Hematopoietic multipotent progenitor cell treated with erythropoietin and hydrocortisone succinate and interleukin-3 and kit ligand, for 17 days (in vitro differentiated cells): ENCODE data around the gene ACP2.
"Not testable (repeated sequence)": the region's sequence is repeated elsewhere in the genome, so short reads cannot be mapped to it uniquely, and the experiment has no call there.

Experiments
- DNase-seq: peaks from one replicate; pipeline ENCODE4 v3.0.0-alpha.2; 2015; ENCODE audit warnings: low spot score

The ACP2 gene

DNA sequence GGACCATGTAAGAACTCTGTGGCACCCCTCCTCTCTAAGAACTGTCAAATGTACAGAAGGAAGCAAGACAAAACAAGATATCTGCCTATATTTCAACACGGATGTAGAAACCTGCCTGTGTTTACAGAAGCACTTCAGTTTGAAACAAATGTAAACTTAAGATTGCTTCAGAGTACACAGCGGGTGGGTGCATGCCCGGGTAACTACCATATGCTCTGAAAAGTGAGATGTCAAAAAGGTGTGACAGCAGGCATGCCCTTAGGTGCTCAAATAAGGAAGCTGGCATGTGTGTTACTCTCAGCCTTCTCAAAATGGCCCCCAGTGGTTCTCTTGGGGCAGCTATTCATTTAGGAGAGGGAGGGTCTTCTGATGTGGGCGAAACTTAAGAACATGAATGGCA is 5.2 kb downstream of the ACP2 start:
- DNase-seq = no peak

DNA sequence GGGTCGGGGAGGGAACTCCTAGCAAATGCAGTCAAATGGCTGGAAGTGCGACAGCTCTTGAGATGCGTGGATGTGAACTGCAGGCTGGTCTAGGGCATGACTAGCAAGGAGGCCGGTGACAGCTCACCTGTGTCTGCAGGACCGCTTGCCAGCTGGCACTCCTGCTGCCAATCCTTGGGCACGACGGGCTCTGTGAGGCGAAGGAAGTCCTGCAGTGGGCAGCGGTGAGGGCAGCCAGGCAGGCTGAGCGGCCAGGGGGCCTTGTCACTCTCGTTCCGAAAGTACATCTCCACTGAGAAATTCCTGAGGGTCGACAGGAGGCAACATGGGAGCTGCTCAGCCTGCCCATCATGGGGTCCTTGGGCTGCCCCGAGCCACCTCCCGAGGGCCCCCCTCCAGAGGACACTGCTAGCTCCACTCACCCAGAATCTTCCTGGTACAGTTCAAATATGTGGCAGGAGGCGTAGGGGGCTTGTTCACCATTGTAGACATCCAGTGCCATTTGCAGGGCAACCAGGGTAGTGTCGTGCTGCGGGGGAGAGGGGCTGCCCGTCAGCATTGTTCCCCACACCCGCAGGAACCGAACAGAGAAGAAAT is 5.9 kb downstream of the ACP2 start:
- DNase-seq = no peak

DNA sequence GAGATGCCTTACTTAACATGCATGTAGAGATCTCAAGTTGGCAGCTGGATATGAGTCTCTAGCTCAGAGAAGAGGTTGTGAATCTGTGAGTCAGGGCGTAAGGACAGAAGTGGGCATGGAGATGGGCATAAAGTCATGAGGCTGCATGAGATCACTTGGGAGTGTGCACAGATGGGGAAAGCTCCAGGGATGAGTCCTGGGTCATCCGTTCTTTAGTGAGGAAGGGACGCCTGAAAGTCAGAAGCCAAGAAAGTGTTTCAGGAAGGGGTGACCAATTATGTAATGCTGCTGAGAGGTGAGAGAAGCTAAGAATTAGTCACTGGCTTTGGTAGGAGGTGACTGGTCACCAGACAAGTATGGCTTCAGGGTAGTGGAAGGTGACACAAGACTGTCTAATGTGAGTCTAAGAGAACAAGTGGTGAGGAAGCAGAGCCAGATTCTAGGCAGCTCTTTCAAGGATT is 6.7 kb downstream of the ACP2 start:
- DNase-seq = no peak

DNA sequence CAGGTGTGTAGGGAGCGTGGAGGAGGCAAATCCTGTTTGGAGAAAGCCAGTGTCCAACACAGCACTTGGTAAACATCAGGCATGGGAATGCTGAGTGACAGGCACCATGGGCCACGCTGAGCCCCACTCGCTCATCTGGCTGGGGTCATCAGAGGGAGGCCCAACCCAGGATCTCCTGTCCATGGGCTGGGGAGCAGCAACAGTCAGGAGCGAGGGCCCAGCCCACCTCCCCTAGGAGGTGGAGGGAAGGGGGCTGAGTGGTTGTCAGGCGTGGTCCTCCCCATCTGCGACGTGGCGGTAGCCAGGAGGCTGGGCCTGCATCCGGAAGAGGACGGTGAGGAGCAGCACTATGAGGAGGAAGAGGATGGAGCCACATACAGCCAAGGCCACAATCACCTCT is 8.8 kb downstream of the ACP2 start:
- DNase-seq = no peak

DNA sequence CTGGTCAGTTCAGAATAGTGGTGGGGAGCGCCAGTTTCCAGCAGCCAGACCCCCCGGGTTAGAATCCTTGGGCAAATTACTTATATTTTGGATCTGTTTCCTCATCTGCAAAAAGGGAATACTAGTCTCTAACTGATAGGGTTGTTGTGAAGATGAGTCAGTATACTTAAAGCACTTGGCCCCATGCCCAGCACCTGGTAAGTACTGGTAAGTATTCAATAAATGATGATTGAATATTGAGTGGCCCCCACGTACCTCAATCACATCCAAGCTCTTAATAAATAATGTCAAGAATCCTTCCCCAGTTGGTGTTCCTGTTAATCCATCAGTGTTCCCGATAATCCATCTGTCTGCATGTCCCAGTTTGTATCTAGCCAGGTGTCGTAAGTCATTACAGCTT is 12.1 kb downstream of the ACP2 start:
- DNase-seq = peak; percentile 49

DNA sequence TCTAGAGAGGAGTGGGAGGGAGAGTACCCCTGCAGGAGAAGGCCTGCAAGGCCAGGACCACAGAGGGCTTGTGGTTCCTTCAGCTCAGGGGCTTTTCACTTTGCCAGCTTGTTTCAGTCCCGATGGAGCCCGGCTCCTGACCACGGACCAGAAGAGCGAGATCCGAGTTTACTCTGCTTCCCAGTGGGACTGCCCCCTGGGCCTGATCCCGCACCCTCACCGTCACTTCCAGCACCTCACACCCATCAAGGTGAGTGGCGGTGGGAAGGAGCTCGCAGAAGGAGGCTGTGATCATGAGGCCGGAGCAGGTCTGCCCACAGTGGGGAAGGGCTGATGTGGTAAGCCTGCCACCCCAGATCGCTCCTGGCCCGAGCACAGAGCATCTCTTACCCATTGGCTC is 13.5 kb downstream of the ACP2 start:
- no peak for DNase-seq

DNA sequence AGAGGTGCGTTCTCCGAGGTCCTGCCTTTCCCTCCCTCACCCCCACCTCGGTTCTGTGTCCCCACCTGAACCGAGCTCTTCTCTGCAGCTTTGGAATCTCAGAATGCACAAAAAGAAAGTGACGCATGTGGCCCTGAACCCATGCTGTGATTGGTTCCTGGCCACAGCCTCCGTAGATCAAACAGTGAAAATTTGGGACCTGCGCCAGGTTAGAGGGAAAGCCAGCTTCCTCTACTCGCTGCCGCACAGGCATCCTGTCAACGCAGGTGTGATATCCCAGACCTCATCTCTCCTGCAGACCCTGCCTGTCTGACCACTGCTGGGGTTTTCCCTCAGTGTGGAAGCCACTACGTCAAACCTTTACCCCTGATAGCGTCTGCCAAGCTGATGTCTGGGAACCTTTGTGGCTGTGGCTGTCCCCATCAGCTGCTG is 13.9 kb downstream of the ACP2 start:
- DNase-seq = no peak

DNA sequence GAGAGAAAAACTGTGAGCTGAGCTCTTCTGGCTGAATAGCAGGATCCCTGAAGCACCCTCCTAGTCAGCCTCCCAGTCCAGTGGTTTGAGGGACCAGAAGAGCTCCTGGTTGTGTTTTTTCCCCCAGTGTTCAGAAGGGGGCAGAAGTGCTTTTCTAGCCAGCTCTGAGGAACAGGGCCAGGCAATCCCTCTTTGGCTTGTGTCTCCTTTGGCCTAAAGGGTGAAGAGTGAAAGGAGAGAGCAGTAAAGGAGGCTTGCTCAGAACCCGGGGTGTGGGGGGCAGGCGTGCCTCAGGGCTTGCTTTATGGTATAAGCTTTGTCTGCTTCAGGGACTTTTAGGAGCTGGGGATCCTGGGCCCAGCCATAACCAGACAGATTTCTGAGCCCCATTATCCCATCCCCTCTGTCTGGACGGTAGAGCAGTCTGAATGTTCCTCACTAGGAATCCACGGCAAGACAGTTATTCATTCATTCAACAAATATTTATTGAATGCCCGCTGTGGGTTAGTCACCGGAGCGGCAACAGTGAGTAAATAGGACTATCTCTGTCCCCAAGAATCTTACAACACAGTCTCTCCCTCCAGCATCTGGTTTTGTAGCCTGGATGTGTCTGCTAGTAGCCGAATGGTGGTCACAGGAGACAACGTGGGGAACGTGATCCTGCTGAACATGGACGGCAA is 14.5 kb downstream of the ACP2 start:
- DNase-seq = no peak

DNA sequence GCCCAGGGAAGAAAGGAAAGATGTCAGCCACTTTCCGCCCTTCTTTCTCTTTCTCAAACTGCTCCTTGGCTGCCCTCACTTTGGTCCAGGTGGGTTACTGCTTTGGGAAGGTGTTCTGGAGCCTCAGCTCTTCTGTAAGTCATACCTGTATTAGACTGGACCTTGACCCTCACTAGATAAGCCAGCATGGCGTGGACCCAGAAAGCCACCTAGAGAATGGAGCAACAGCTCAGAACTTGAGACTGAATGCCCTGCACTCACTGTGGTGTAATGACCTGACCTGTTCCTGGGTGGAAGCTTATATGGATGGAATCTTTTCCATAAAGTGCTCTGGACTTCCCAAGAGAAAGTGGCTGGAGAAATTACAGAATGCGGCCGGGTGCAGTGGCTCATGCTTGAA is 15.6 kb downstream of the ACP2 start:
- no peak for DNase-seq

DNA sequence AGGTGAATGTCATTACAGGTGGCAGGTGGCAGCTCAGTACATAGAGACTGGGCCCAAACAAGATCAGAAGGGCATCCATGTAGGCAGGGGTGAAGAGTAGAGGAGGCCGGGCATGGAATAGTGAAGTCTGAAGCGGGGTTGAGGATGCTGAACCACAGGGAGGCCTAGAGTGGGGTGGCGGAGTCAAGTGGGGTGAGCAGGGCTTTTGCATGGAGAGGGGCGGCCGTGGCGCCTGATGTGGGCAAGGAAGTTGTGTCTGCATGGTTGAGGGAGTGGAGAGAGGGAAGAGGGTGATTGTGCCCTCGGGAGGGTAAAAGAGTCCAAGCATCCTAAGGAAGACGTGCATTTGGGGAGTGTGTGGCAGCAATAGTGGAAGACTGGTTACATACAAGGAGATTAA is 19.5 kb downstream of the ACP2 start:
- no peak for DNase-seq

DNA sequence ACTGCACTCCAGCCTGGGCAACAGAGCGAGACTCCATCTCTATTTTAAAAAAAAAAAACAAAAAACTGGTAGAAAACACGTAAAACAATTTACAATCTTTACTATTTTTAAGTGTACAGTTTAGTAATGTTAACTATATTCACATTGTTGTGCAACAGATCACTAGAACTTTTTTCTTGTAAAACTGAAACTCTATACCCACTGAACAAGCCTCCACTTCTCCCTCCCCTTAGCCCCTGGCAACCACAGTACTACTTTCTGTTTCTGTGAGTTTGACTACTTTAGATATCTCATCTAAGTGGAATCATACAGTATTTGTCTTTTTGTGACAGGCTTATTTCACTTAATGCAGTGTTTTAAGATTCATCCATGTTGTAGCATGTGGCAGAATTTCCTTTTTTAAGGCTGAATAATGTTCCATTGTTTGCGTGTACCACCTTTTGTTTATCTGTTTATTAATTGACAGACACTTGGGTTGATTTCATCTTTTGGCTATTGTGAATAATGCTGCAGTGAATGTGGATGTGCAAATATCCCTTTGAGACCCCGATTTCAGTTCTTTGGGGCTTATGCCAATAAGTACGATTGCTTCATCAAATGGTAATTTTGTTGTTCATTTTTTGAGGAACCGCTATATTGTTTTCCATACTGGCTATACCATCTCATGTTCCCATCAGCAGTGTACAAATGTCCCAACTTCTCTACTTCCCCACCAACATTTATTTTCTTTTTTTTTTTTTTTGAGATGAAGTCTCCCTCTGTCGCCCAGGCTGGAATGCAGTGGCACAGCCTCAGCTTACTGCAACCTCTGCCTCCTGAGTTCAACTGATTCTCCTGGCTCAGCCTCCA is 22.8 kb downstream of the ACP2 start:
- no peak for DNase-seq

DNA sequence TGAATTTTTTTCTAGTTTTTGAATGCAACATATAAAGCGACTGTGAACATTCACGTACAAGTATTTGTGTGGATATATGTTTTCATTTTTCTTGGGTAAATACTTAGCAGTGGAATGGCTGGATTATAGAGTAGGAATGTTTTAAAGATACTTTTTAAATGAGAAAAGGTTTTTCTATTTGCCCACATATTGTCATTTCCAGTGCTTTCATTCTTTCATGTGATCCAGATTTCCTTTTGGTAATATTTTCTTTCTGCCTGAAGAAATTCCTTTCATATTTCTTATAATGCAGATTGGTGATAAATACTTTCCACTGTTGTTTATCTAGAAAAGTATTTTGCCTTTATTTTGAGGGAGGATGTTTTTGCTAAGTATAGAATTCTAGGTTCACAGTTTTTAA is 25.9 kb downstream of the ACP2 start:
- no peak for DNase-seq

DNA sequence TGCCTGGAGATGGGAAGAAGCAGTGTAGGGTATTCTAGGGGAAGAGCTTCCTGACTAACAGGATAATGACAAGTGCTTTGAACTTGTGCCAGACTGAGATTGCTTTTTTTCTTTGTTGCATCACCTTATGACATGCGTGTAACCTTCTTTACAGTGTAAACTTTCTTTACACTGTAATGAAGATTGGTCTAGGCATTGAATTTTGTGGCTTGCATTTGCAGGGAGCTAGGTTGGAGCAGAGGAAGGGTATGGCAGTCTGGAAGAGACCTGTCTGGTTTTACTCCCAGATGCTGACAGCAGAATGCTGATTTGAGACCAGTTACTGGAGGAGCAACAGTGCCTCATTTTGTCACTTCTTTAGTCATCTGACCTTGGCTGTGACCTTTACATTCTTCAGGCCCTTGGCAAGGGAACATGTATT is 28.2 kb downstream of the ACP2 start:
- DNase-seq = no peak

DNA sequence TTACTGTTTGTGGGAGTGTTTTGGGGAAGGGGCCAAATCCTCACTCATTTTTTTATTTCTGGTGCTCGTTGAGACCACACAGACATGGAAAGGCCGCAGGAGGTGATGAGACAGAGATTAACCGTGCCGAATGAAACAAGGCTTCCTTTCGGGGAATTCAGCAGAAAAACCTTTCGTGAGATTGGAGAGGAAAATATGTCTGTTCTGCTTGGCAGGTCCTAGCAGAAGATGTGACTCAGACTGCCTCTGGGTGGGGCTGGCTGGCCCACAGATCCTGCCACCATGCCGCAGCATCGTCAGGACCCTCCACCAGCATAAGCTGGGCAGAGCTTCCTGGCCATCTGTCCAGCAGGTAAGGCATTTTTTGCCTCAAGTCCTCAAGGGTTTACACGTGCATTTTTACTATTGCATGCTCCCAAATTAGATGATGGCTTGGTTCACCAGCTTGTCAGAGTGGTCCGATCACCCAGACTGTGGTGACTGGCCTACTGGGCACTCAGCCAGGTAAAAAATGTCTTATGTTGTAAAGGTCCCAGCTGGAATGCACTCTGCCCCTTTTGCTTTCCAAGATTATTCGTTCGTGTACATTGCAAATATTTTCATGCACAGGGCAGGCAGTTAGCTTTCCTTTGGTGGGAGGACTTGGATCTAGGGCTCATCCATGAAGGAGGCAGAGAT is 32.4 kb downstream of the ACP2 start:
- DNase-seq = peak; percentile 77

DNA sequence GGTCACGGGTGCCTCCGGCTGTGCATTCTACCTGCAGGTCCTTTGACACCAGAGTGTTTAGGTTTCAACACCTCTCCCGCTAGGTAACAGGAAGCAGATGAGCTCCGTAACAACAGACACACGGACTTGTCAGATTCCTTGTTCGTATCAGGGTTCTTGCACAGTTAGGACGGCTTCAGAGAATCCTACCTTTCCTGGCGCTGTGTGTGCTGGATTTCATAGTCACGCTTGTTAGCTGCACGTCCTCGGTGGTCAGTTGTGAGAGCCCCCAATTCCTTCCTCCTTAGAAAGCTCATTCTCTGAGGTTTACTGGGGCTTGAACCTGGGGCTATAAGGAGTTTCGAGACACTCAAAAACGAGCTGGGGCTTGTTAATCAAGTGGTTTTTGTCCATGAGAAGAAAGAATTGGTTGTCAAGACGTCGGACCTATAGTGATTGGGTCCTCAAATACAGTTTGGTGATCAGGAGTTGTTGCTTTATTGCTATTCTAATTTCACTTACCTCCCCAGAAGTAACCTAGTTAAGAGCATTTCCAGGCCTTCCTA is 33.2 kb downstream of the ACP2 start:
- no peak for DNase-seq

DNA sequence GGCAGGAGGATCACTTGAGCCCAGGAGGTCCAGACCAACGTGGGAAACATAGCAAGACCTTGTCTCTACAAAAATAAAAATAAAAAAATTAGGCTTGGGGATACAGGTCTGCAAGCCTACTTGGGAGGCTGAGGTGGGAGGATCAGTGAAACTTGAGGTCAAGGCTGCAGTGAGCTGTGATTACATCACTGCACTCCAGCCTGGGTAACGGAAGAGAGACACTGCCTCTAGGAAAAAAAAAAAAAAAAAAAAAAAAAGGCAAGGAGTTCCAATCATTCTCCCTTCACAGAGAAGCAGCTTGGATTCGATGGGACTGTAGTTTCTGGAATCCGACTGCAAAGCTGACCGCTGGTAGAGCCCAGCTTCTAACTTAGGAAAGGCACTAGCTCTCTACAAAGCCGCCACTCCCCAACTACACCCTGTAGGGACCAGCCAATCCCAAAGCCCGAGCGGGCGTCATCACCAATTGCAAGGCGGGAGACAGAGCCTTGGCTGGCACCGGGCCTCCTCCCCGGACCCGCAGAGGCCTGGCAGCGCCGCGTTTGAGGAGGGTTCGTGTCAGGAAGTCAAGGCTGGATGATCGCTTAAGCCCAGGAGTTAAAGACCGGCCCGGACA is 34.6 kb downstream of the ACP2 start:
- DNase-seq = peak; percentile 93

DNA sequence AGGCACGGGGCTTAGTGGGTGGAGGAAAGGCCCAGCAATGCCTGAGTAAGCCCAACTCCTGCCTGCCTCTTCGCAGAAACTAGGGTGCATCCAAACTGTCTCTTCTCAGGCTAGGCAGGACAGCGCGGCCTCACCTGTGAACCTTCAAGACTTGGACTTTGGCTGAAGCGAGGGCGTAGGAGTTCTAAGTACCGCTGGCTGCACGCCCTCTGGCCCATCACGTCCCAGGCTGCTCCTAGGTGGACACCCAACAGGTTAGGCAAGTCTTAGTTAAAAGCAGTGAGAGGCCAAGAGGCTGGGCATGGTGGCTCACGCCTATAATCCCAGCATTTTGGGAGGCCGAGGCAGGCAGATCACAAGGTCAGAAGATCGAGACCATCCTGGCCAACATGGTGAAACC is 35.7 kb downstream of the ACP2 start:
- DNase-seq = no peak

DNA sequence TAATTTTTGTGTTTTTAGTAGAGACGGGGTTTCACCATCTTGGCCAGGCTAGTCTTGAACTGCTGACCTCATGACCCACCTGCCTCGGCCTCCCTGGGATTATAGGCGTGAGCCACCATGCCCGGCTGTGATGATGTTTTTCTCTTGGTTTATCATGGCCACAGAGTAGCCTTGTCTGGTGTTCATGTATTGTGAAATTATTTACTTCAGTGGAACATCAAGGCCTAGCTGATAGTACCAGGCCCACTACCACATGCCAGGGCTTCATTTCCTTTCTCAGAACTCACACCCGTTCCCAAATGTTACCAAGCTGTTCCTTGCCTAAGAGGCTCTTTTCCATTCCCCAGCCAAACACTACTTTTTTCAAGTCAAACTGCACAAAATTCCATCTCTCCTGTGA is 40.0 kb downstream of the ACP2 start:
- no peak for DNase-seq

DNA sequence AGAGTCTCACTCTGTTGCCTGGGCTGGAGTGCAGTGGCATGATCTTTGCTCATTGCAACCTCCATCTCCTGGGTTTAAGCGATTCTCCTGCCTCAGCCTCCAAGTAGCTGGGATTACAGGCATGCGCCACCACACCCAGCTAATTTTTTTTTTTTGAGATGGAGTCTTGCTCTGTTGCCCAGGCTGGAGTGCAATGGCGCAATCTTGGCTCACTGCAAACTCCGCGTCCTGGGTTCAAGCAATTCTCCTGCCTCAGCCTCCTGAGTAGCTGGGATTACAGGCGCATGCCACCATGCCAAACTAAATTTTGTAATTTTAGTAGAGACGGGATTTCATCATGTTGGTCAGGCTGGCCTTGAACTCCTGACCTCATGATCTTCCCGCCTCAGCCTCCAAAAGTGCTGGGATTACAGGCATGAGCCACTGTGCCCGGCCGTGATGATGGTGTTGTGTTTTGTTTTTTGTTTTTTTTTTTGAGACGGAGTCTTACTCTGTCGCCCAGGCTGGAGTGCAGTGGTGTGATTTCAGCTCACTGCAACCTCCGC is 40.5 kb downstream of the ACP2 start:
- DNase-seq = not testable (repeated sequence)

DNA sequence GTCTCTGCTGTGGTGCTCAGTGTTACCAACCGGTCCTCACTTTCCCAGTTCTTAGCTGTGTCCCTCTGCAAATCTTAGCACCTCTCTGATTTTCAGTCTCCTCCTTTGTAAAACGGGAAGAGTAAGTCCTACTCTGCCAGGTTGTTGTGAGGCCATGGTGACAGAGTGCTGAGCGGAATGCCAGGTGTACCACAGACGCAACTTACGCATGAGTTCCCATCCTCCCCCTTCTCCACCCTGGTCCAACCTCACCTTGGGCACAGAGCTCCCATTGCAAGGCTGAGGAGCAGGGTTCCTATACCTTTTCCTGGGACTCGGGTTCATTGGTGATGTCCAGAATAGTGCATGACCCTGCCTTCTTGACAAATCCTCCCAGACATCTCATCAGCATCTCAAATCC is 41.2 kb downstream of the ACP2 start:
- DNase-seq = no peak

DNA sequence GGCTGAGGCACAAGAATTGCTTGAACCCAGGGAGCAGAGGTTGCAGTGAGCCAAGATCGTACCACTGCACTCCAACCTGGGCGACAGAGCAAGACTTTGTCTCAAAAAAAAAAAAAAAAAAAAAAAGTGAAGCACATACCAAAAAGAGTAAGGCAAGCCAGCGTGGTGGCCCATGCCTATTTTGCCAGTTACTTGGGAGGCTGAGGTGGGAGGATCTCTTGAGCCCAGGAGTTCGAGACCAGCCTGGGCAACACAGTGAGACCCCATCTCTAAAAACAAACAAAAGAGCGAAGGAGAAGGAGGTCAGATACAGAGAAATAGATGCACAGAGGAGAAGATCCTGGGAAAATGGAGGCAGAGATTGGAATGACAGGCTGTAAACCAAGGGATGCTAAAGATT is 42.0 kb downstream of the ACP2 start:
- DNase-seq = not testable (repeated sequence)

DNA sequence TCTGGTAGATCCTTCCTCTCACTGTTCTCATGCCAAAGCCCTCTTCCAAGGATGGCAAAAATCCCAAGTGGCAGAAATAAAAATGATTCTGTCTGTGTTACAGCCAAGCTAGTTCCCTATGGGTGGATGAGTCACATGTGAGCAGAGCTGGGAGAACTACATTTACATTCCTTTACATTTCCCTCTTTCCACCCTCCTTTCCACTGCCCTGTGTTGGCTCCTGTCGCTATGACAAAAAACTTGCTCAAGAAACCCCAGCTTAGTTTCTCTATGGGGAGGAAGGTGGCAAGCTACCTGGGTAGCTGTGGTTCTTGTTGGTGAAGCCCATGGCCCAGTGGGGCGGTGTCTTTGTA is 44.0 kb downstream of the ACP2 start:
- DNase-seq = no peak
